GM19463 (cell line): Measurements from ENCODE around the gene AURKB.
"Not testable (repeated sequence)": the region's sequence is repeated elsewhere in the genome, so short reads cannot be mapped to it uniquely, and the experiment has no call there.

Experiments used
- ATAC-seq: cut with Tn5 transposase; IDR thresholded peaks from one replicate; pipeline ENCODE4 v1.9.1; 2021; ENCODE audit warnings: mild to moderate bottlenecking, moderate library complexity; ENCODE audit not compliant: unreplicated experiment

The AURKB gene

GRCh38 chr17:8225813-8226535 is 15.6 kb upstream of the AURKB start:
- ATAC-seq = no peak

- no peak for ATAC-seq
Observed at GRCh38 chr17:8224891-8225812, 14.8 kb upstream of the AURKB start.

GRCh38 chr17:8223356-8224126 is 13.2 kb upstream of the AURKB start:
- ATAC-seq = no peak

- ATAC-seq = peak; percentile 34
Observed at GRCh38 chr17:8222630-8223355, 12.4 kb upstream of the AURKB start.

DNA sequence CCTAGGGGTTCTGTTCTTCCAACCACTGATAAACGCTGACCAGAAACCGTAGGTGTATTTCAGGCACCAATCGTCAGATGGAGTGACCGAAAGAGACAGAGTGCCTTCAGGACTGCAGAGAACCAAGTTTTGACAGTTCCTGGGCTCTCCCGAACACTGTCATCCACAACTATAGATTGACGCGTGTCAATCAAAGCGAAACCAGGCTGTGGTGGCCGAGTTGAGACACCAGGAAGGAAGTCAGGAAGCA is 11.9 kb upstream of the AURKB start:
- peak; percentile 25 for ATAC-seq

DNA sequence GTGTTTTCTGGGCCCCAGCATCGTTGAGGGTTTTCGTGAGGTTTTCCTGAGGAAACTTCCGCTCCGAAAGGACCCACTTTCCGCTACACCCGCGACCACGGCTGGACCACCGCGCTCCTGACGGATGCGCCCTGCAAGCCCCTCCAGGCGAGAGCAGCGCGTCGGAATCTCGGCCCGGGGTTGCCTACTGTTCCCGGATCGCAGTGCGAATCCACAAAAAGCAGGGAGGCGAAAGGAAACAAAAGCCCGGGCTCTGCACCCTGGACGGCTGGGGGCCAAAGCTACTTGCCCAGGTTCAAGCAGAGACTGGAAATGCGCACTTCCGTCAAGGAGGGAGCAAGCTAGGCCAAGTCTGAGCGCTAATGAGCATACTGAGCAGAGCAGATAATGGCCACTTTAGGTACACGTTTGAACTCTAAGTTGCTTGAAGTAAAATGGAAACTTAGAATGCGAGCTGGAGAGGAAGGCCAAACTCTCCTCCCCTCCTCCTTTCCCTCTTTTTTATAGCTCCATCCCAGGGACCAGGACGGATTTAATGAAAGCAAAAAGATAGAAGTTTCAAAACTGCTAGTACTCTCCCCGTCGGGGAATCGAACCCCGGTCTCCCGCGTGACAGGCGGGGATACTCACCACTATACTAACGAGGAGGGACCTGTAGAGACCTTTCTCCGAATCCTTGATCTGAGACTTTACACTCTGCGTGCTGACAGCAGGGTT is 11.4 kb upstream of the AURKB start:
- ATAC-seq = peak; percentile 26

- ATAC-seq = no peak
Observed at GRCh38 chr17:8220783-8221662, 10.6 kb upstream of the AURKB start.

DNA sequence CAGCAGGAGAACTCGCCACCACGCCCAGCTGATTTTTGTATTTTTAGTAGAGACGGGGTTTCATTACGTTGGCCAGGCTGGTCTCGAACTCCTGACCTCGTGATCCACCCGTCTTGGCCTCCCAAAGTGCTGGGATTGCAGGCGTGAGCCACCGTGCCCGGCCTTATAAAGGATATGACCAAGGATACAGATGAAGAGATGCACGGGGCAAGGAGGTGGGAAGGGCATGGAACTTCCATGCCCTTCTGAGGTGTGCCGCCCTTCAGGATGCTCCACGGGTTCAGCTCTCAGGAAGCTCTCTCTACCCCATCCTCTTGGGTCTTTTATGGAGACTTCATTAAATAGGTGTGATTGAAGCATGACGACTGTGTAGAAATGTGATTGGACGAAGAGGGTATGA is 3.6 kb upstream of the AURKB start:
- ATAC-seq = not testable (repeated sequence)

DNA sequence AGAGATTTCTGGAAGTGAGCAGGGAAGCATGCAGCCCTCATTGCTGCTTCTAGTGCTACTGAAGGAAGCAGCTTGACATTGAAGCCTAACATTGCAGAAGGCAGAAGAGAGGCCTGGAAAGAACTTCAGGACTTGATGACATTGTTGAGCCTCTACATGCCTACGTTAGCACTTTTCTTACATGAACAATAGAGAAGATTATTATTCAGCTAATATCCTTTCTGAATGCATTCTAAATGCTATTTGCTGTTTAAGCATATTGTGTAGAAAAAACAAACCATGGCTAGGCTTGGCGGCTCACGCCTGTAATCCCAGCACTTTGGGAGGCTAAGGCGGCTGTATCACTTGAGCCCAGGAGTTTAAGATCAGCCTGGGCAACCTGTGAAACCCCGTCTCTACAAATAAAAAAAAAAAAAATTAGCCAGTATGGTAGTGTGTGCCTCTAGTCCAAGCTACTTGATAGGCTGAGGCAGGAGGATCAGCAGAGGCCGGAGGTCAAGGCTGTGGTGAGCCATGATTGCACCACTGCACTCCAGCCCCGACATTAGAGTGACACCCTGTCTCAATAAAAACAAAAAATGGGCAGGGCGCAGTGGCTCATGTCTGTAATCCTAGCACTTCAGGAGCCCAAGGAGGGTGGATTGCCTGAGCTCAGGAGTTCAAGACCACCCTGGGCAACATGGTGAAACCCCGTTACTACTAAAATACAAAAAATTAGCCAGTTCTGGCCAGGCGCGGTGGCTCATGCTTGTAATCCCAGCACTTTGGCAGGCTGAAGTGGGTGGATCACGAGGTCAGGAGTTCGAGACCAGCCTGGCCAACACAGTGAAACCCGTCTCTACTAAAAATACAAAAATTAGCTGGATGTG is 2.2 kb upstream of the AURKB start:
- no peak for ATAC-seq

- peak; percentile 23 for ATAC-seq
Observed at GRCh38 chr17:8210761-8211458, 535 bp upstream of the AURKB start.

GRCh38 chr17:8206536-8206935 is 3.8 kb downstream of the AURKB start:
- no peak for ATAC-seq

- ATAC-seq = no peak
Observed at GRCh38 chr17:8204761-8205555, 5.4 kb downstream of the AURKB start.

DNA sequence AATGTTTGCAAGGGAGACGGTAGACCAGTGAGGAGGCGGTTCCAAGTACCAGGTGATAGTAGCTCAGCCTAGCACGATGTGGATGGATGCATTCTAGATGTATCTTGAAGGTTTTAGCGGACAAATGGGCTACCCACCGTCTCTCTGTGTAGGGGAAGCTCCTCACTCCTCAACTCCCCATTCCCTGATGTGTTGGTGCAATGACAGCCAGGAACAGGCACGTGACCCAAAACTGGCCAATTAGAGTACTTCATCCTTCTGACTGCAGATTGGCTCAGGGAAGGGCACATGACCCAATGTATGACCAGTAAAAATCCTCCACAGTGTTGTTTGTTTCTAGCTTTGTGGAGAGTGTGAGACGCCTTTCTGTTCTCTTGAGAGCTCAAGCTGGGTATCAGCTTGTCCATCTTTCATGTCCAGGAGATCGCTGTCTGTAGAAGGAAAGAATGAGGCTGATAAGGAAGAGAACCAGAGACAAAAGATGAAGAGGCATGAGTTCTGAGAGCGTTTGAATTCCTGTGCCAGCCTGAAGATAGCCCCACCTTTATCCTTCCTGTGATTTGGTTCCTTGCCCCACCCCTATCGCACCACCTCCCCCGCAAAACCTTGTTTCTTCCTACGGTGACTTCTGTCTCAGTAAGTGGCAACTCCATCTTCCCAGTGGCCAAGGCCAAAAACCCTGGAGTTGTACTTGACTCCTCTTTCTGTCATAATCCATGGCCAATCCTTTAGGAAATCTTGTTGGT is 18.1 kb downstream of the AURKB start:
- ATAC-seq = peak; percentile 25

DNA sequence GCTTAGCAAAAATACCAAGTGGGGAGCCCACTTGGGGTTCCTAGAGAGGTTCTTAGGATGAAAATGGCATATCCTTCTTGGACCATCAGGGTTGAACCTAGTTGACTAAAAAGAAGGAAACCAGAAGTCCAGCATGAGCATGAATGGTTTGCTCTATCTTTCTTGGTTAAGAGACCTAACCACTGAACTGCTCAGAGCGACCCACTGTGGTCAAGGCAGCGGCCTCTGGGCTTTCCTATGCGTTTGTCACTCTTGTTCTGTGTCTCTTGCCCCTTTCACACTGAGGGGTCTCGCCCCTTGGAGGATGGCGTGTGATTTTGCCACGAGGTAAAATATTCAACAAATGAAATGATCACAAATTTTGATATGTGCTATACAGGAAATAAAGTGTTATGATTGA is 19.9 kb downstream of the AURKB start:
- no peak for ATAC-seq

- peak; percentile 44 for ATAC-seq
Observed at GRCh38 chr17:8189711-8190477, 20.5 kb downstream of the AURKB start, which contains the start of gene BORCS6. Gene BORCS6 (minus strand): TSS chr17:8190180. CDS start chr17:8190140, 40 bp downstream.
